Measurements from ENCODE around the gene KRTAP4-2. TPM values are rescaled to one million over a fixed set of nuclear protein-coding genes. Genes with fewer than 3 reads are reported as not detected.
"Not testable (repeated sequence)": the region's sequence is repeated elsewhere in the genome, so short reads cannot be mapped to it uniquely, and the experiment has no call there.

Gene KRTAP4-2
- total RNA-seq (2014; rRNA removed; shearing (Covaris generic)) = not detected in 2 replicates

DNA sequence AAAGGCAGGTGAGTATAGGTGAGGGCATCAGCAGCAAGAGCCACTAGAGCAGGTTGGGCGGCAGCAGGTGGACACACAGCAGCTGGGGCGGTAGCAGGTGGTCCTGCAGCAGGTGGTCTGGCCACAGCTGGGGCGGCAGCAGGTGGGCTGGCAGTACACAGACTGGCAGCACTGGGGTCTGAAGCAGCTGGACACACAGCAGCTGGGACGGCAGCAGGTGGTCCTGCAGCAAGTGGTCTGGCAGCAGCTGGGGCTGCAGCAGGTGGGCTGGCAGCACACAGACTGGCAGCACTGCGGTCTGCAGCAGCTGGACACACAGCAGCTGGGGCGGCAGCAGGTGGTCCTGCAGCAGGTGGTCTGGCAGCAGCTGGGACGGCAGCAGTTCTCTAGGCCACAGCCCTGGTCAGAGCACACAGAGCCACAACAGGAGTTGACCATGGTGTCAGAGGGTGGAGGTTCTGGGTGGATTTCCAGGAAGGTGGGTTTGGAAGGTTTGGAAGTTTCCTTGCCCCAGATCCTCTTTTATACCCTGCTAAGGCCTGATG lies at the start of gene KRTAP4-2:
KRTAP4-2 (minus strand) TSS at position 495 of the 545 bp plus-strand sequence; CDS start at position 438, 57 bp downstream.
- in situ Hi-C loops (cut with HindIII; ENCODE audit: low sequenced_read_pairs) = no loop called here
- no peak for DNase-seq (ENCODE audit: low spot score)

DNA sequence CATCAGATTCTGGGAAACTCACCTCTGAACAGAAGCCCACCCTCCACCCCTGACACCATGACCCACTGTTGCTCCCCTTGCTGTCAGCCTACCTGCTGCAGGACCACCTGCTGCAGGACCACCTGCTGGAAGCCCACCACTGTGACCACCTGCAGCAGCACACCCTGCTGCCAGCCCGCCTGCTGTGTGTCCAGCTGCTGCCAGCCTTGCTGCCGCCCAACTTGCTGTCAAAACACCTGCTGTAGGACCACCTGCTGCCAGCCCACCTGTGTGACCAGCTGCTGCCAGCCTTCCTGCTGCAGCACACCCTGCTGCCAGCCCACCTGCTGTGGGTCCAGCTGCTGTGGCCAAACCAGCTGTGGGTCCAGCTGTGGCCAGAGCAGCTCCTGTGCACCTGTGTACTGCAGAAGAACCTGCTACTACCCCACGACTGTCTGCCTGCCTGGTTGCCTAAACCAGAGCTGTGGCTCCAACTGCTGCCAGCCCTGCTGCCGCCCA lies 48.6 kb upstream of the KRTAP4-2 start, which contains the start of gene KRTAP9-2:
KRTAP9-2 (plus strand) TSS at position 51 of the 498 bp plus-strand sequence; CDS start at position 58, 7 bp downstream.
- in situ Hi-C loops (cut with HindIII; ENCODE audit: low sequenced_read_pairs); DNase-seq (ENCODE audit: low spot score): not testable (repeated sequence)

DNA sequence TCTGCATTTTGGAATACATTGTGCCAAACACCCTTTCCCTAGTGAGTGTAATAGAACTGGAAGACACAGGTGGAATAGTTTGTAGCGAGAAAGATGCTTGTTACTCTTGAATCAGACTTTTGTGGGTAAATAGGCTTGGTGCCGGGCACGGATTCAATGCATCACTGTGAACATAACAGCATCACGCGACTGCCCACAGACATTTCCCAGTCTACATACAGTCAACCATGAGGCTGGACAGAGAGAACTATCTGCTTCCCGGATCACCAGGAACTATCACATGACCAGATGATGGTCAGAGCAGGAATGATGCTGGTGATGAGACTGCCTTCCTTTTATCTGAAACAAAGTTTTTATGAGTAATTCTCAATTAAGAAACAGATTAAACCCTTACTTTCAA lies 48.0 kb upstream of the KRTAP4-2 start:
- in situ Hi-C loops (cut with HindIII; ENCODE audit: low sequenced_read_pairs) = no loop called here
- DNase-seq (ENCODE audit: low spot score) = no peak

DNA sequence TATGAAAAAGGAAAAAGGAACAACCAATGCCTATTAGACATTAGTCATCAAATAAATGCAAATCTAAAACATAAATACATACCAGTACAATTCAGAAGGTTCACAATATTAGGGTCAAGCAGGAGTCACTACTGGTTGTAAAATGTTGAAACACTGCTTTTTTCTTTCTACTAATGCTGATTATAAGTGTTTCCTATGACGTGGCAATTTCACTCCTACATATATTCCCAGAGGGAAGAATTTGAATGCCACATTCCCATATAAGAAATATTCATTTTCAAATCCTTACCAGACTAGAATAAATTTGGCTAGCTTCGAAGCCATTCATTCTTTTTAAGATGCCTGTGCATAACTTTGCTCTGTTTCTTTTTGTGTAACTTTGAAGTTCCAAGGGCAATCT lies 45.8 kb upstream of the KRTAP4-2 start:
- in situ Hi-C loops (cut with HindIII; ENCODE audit: low sequenced_read_pairs) = no loop called here
- no peak for DNase-seq (ENCODE audit: low spot score)

DNA sequence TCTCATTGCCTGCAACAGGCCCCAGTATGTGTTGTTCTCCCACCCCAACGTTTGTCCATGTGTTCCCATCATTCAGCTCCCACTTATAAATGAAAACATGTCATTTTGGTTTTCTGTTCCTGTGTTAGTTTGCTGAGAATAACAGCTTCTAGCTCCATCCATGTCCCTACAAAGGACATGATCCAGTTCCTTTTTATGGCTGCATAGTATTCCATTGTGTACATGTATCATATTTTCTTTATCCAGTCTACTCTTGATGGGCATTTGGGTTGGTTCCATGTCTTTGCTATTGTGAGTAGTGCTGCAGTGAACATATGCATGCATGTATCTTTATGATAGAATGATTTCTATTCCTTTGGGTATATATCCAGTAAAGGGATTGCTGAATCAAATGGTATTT lies 37.7 kb upstream of the KRTAP4-2 start:
- no peak for DNase-seq (ENCODE audit: low spot score)
- in situ Hi-C loops (cut with HindIII; ENCODE audit: low sequenced_read_pairs) = no loop called here

DNA sequence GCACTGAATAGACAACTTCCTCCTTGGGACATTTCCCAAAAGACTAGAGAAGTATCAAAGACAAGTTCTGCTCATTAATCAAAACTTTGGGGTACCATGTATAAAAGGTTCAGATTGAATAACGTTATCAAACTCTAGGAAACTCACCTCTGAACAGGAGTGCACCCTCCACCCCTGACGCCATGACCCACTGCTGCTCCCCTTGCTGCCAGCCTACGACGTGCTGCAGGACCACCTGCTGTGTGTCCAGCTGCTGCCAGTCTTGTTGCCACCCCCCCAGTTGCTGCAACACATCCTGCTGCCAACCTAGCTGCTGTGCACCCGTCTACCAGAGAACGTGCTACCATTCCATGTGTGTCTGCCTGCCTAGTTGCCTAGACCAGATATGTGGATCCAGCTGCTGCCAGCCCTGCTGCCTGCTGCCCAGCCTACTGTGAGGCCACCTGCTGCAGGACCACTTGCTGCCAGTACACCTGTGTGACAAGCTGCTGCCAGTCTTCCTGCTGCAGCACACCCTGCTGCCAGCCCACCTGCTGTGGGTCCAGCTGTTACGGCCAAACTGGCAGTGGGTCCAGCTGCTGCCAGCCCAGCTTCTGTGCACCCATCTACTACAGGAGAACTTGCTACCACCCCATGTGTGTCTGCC lies 34.6 kb upstream of the KRTAP4-2 start:
- in situ Hi-C loops (cut with HindIII; ENCODE audit: low sequenced_read_pairs) = no loop called here
- DNase-seq (ENCODE audit: low spot score) = no peak

DNA sequence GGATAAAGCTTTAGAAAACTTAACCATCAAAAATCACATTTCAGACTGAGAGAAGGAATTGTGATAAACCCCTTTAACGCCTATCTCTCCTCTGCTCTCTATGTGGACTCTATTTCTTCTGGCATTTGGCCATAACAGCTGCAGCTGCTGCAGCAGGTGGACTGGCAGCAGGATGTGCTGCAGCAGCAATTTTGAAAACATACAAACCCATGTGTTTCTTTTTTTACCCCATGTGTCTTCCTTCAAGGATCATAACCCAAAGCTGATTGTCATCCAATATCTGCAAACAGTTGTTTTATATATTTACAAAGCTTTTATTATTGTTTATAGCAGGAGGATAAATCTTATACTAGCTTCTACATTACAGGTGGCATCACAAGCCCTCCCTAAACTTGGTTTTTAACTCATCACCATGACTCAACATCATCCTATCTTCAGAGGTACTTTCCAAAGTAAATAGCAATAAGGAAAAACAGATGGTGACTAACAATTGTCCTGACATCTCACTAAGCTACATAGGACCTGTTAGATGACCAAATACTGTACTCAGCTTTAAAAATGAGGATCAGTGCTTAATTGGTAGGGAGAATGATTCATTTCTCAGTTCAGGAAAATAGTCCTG lies 33.9 kb upstream of the KRTAP4-2 start:
- DNase-seq (ENCODE audit: low spot score) = no peak
- in situ Hi-C loops (cut with HindIII; ENCODE audit: low sequenced_read_pairs) = no loop called here

DNA sequence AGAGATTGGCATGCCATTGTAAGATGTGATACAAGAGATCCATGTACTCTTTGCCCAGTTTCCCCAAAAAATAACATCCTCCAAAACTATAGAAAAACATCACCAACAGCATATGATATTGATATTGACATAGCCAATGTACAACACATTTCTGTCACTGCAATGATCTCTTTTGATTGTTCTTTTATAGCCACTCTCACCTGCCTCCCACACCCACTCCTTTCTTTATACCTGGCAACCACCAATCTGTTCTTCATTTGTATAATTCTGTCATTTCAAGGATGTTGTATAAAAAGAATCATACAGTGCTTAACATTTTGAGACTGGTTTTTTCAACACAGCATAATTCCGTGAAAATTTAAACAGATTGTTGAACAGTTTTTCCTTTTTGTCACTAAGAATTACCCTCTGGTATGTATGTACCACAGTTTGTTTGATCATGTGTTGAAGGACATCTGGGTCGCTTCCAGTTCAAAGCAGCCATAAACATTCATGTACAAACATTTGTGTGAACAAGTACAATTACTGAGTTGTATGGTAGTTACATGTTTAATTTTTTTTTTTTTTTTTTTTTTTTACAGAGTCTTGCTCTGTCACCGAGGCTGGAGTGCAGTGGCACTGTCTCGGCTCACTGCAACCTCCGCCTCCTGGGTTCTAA lies 21.5 kb upstream of the KRTAP4-2 start:
- in situ Hi-C loops (cut with HindIII; ENCODE audit: low sequenced_read_pairs) = no loop called here
- no peak for DNase-seq (ENCODE audit: low spot score)

DNA sequence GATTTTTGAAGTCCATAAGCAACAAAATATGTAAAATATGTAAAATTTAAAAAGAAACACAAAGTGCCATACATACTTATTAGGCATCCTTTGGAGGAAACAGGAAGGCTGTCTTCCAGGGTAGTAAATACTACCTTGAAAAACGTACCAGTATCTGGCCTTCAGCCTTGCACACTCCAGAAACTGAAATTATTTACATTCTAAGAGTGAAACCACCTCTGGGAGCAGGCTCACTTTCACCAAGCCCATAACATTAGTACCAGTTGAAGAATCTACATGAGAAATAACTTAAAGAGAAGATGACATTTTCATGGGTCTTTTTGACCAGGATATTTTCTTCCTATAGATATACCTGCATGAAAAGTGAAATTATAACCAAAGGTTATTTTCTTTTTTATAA lies 18.0 kb upstream of the KRTAP4-2 start:
- no peak for DNase-seq (ENCODE audit: low spot score)
- in situ Hi-C loops (cut with HindIII; ENCODE audit: low sequenced_read_pairs) = no loop called here

DNA sequence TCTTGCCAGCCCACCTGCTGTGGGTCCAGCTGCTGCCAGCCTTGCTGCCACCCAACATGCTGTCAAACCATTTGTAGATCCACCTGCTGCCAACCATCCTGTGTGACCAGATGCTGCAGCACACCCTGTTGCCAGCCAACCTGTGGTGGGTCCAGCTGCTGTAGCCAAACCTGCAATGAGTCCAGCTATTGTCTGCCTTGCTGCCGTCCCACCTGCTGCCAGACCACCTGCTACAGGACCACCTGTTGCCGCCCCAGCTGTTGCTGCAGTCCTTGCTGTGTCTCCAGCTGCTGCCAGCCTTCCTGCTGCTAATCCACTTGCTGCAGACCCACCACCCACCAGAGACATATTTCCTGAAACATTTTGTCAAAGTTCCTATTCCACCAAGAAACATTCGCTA lies 12.3 kb upstream of the KRTAP4-2 start:
- in situ Hi-C loops (cut with HindIII; ENCODE audit: low sequenced_read_pairs) = no loop called here
- DNase-seq (ENCODE audit: low spot score) = no peak

DNA sequence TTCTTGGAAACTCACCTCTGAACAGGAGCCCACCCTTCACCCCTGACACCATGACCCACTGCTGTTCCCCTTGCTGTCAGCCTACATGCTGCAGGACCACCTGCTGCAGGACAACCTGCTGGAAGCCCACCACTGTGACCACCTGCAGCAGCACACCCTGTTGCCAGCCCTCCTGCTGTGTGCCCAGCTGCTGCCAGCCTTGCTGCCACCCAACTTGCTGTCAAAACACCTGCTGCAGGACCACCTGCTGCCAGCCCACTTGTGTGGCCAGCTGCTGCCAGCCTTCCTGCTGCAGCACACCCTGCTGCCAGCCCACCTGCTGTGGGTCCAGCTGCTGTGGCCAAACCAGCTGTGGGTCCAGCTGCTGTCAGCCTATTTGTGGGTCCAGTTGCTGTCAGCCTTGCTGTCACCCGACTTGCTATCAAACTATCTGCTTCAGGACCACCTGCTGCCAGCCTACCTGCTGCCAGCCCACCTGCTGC lies 11.9 kb upstream of the KRTAP4-2 start, which contains the start of gene KRTAP9-1:
KRTAP9-1 (plus strand) TSS at position 51 of the 482 bp plus-strand sequence; CDS start at position 51, 0 bp downstream.
- DNase-seq (ENCODE audit: low spot score); in situ Hi-C loops (cut with HindIII; ENCODE audit: low sequenced_read_pairs): not testable (repeated sequence)

DNA sequence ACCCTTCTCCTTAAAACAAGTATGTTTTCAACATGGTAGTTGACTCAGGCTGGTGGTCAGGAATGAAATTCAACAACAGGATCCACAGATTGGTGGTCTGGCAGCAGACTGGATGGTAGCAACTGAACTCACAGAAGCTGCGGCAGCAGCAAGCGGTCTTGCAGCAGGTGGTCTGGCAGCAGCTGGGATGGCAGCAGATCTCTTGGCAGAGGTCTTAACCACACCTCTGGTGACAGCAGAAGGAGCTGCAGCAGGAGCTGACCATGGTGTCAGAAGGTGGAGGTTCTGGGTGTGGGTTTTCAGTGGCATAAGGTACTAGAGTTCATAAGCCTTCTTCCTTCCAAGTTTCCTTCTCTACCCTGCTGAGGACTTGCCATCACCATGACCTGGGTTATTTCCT lies 8.9 kb upstream of the KRTAP4-2 start:
- DNase-seq (ENCODE audit: low spot score) = no peak
- in situ Hi-C loops (cut with HindIII; ENCODE audit: low sequenced_read_pairs) = no loop called here

DNA sequence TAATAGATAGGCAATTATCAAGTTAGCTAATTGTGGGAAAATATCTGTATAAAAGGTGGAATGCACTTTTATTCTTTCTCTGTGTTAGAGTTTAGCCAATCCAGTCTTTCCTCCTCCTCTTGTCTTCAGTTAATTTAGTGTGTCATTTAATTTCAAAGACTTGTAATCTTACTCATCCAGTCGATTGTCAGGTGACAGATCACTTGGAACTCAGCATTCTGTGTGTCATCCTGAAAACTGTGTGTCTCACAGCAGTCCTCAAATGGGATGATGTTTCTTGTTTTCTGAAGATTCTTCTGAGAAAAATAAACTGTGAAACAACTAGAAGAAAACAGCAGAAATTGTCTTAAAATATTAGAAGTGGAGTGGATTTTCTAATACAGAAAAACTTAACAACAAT lies 7.0 kb upstream of the KRTAP4-2 start:
- in situ Hi-C loops (cut with HindIII; ENCODE audit: low sequenced_read_pairs) = no loop called here
- DNase-seq (ENCODE audit: low spot score) = no peak

DNA sequence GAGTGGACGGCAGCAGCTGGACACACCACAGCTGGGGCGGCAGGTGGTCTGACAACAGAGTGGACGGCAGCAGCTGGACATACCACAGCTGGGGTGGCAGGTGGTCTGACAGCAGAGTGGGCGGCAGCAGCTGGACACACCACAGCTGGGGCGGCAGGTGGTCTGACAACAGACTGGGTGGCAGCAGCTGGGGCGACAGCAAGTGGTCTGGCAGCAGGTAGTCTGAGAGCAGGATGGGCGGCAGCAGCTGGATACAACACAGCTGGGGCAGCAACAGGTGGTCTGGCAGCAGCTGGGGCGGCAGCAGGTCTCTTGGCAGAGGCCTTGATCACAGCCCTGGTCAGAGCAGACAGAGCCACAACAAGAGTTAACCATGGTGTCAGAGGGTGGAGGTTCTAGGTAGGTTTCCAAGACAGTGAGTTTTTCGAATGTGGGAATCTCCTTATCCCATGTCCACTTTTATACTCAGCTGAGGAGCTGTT lies 6.5 kb upstream of the KRTAP4-2 start, which contains the start of gene KRTAP4-1:
KRTAP4-1 (minus strand) TSS at position 432 of the 482 bp plus-strand sequence; CDS start at position 375, 57 bp downstream.
- no peak for DNase-seq (ENCODE audit: low spot score)
- in situ Hi-C loops (cut with HindIII; ENCODE audit: low sequenced_read_pairs) = no loop called here

DNA sequence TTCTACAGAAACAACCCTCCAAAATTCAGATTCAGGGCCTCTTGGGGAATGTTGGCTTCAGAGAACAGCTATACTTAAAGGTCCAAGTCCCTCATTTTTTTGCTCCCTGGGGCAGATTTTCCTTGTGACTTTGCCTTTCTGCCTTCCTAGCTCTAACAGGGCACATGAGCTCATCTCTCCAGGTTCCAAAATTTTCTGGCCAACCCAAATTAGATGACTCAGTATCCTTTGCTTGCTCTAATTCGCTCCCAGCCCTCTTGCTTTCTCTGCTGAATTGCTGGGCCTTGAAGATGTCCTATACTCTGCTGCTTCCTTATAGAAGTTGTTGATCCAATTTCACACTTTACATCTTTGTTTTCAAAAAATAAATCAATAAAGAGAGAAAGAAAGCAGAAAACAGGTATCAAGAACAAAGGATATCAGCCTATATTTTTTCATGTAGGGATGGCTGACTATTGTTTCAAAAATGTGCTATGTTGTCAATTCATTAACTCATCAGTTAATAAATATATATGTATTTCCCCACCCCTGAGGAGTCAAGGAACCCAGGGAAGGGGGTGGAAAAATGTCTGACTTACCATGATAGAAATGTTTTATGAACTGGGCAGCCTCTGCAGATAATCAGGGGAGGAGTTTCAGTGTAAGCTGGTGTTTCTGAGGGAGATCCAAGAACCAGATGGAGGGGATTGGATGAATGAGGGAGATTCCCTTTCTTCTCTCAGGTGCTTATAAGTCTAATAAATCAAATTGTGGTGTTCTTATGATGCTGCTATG lies 1.0 kb upstream of the KRTAP4-2 start:
- in situ Hi-C loops (cut with HindIII; ENCODE audit: low sequenced_read_pairs) = no loop called here
- DNase-seq (ENCODE audit: low spot score) = no peak

DNA sequence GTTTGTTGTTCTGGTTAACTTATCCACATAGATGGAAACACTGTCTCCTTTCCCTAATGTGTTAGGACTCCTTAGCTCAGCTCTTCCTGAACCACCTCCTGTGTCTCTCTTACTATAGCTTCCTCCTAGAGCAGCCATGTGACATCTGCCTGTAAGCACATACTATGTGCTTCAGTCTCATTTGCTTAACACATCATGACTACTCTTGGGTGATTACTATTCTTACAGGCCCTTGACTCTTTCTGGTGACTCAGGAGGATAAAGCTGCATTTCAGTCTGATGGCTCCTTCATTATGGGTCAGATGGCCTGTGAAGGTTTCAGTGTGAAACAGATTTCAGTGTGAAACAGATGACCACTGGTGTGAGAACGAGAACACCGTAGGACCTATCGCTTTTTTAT lies 320 bp upstream of the KRTAP4-2 start:
- in situ Hi-C loops (cut with HindIII; ENCODE audit: low sequenced_read_pairs) = no loop called here
- DNase-seq (ENCODE audit: low spot score) = no peak

DNA sequence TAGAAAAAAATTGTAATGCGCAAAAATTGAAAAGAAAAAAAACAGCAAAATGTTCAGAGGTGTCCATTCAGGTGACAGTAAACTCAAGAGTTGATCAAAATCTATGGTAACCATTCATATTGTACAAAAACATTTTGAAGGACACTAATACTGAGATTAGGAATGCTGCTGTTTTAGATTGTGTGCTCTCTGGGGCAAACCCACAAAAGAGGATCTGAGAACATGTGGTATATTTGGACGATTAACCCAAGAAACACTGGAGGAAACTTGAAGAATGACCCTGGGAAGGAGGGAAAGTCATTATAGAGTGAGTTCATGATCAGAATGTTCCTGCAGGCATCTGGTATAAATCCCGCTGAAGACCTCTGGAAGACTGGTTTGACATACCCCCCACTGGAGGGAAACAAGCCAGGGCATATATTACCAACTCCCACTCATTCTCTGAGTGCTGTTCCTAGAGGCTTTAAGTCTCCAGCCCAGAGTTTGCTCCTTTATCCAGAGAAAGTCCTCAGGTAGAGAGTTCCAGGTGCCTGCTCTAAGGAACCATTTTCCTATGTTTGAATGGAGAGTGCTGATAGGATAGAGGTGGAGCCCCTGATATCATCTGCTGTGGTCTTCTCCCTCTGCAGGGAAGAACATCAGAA lies 1.2 kb downstream of the KRTAP4-2 start:
- in situ Hi-C loops (cut with HindIII; ENCODE audit: low sequenced_read_pairs) = no loop called here
- no peak for DNase-seq (ENCODE audit: low spot score)

DNA sequence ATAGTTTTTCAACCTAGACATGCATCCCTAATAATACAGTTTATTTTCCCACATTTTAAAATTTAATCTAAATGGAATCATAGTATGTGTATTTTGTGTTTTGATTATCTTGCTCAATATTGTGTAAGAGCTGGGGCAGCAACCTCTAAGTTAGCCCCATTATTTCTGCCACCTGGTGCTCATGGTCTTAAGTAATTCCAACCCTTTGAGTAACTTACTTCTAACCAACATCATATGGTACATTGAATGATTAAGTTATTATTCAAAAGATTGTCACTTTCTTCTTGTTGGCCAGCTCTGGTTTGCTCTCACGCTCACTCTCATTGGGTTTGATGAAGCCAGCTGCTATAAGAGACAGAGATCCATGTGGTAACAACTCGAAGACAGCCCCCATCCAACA lies 6.1 kb downstream of the KRTAP4-2 start:
- in situ Hi-C loops (cut with HindIII; ENCODE audit: low sequenced_read_pairs) = no loop called here

More for the DNA sequence above, 6.1 kb downstream of the KRTAP4-2 start:
- DNase-seq (ENCODE audit: low spot score) = no peak
